Measurements from ENCODE around the gene SLC41A2. TPM values are rescaled to one million over a fixed set of nuclear protein-coding genes. Genes with fewer than 3 reads are reported as not detected.

SLC41A2 gene
- total RNA-seq: 10.0 and 18.1 TPM in 2 replicates

GRCh38 chr12:104958001-104958804 lies at the start of gene SLC41A2:
TSS of gene SLC41A2 (minus strand) at chr12:104958290. CDS start at chr12:104928527, 29,763 bp downstream.

GRCh38 chr12:104986022-104986941 lies 28.2 kb upstream of the SLC41A2 start, which contains the start of gene NOPCHAP1:
TSS of gene NOPCHAP1 (plus strand) at chr12:104986316. CDS start at chr12:104986353, 37 bp downstream.

Other genes with a start within 250 kb of the SLC41A2 start
- gene NOPCHAP1, start 28.0 kb upstream of the SLC41A2 start, total RNA-seq: 6.3 and 7.0 TPM in 2 replicates
- gene ALDH1L2, start 126.2 kb upstream of the SLC41A2 start, total RNA-seq: 44.7 and 44.8 TPM in 2 replicates
- gene WASHC4, start 149.4 kb upstream of the SLC41A2 start, total RNA-seq: 67.1 and 74.7 TPM in 2 replicates

Measured in smooth muscle cell of bladder (primary cell).